Measurements from ENCODE around the gene RHCG.

Gene RHCG

GRCh38 chr15:89460048-89460447, 36.3 kb downstream of the RHCG start:
- TF ChIP-seq CTCF (IDR thresholded peaks at IDR 0.05; ENCODE audit: low read depth, low read length, missing control alignments): no peak

GRCh38 chr15:89459271-89460038, 36.9 kb downstream of the RHCG start:
- Histone ChIP-seq H3K4me3 (ENCODE audit: low read depth, low read length) (no peak overlapping the region), H3K27me3 (replicated peaks) (no peaks in the 10 kb centered on the region), H3K27ac (no peak overlapping the region), H3K36me3 (replicated peaks) (no peaks in the 10 kb centered on the region)
- TF ChIP-seq CTCF (IDR thresholded peaks at IDR 0.05; ENCODE audit: low read depth, low read length, missing control alignments): no peak
- DNase-seq: no peak
- in situ Hi-C loops (cut with HindIII; ENCODE audit: low pct_ligation_motif_present, low sequenced_read_pairs): no loop called here

More at GRCh38 chr15:89460048-89460447, 36.3 kb downstream of the RHCG start:
- Histone ChIP-seq H3K4me3 (ENCODE audit: low read depth, low read length) (no peak overlapping the region), H3K27me3 (replicated peaks) (no peaks in the 10 kb centered on the region), H3K27ac (no peak overlapping the region), H3K36me3 (replicated peaks) (no peaks in the 10 kb centered on the region)
- in situ Hi-C loops (cut with HindIII; ENCODE audit: low pct_ligation_motif_present, low sequenced_read_pairs): no loop called here
- no peak for DNase-seq

GRCh38 chr15:89458440-89458839, 37.9 kb downstream of the RHCG start:
- Histone ChIP-seq H3K36me3 (replicated peaks) (no peaks in the 10 kb centered on the region), H3K27me3 (replicated peaks) (no peaks in the 10 kb centered on the region), H3K27ac (no peak overlapping the region), H3K4me3 (ENCODE audit: low read depth, low read length) (no peak overlapping the region)
- TF ChIP-seq CTCF (IDR thresholded peaks at IDR 0.05; ENCODE audit: low read depth, low read length, missing control alignments): no peak
- in situ Hi-C loops (cut with HindIII; ENCODE audit: low pct_ligation_motif_present, low sequenced_read_pairs): no loop called here
- no peak for DNase-seq

GRCh38 chr15:89457086-89457485, 39.3 kb downstream of the RHCG start:
- peak; percentile 21 for DNase-seq
- in situ Hi-C loops (cut with HindIII; ENCODE audit: low pct_ligation_motif_present, low sequenced_read_pairs): no loop called here
- no peak for TF ChIP-seq CTCF (IDR thresholded peaks at IDR 0.05; ENCODE audit: low read depth, low read length, missing control alignments)
- Histone ChIP-seq H3K36me3 (replicated peaks) (no peaks in the 10 kb centered on the region), H3K27ac (no peak overlapping the region), H3K4me3 (ENCODE audit: low read depth, low read length) (no peak overlapping the region), H3K27me3 (replicated peaks) (no peaks in the 10 kb centered on the region)

GRCh38 chr15:89455535-89455934, 40.8 kb downstream of the RHCG start:
- no peak for DNase-seq
- no peaks in the 10 kb centered on the region for H3K36me3 ChIP-seq (replicated peaks)
- peaks cover 2% of the 10 kb centered on the region for H3K27me3 ChIP-seq (replicated peaks)
- no peak overlapping the region for H3K27ac ChIP-seq
- no peak overlapping the region for H3K4me3 ChIP-seq (ENCODE audit: low read depth, low read length)
- no peak for TF ChIP-seq CTCF (IDR thresholded peaks at IDR 0.05; ENCODE audit: low read depth, low read length, missing control alignments)
- in situ Hi-C loops (cut with HindIII; ENCODE audit: low pct_ligation_motif_present, low sequenced_read_pairs): no loop called here
